PFSK-1 (cell line): ENCODE results near the gene RIPOR3.

Experiments
- FOXP2 ChIP-seq: optimal IDR thresholded peaks from 2 replicates; pipeline ENCODE3; 2011; ENCODE audit warnings: borderline replicate concordance, control low read depth, inconsistent platforms; ENCODE audit not compliant: insufficient read depth; ENCODE audit errors: extremely low read length, extremely low read depth
- POLR2AphosphoS5 ChIP-seq: IDR thresholded peaks from 2 replicates; pipeline ENCODE4 v1.6.1; 2012; ENCODE audit warnings: low read depth, mild to moderate bottlenecking, control low read depth, low read length, moderate library complexity
- REST ChIP-seq, 2 experiments: IDR thresholded peaks; 2 replicates each; pipeline versions ENCODE4 v1.6.1 to v1.8.0; 2011 to 2012; ENCODE audit warnings: low read depth in 2 of 2, low read length in 2 of 2, control low read depth in 1 of 2, inconsistent platforms in 1 of 2, mild to moderate bottlenecking in 1 of 2, moderate library complexity in 1 of 2; ENCODE audit not compliant: insufficient read depth in 1 of 2
- SIN3A ChIP-seq: IDR thresholded peaks from 2 replicates; pipeline ENCODE4 v1.6.1; 2012; ENCODE audit warnings: mild to moderate bottlenecking, low read length, moderate library complexity, borderline replicate concordance; ENCODE audit not compliant: insufficient read depth
- TAF1 ChIP-seq: IDR thresholded peaks from 2 replicates; pipeline ENCODE4 v1.6.1; 2012; ENCODE audit warnings: low read length, control low read depth, borderline replicate concordance; ENCODE audit not compliant: insufficient read depth

RIPOR3 gene

GRCh38 chr20:50552979-50553378 is 138.4 kb downstream of the RIPOR3 start:
- TF ChIP-seq SIN3A = no peak
- TF ChIP-seq FOXP2 = no peak
- no peak for TF ChIP-seq TAF1
- no peak for TF ChIP-seq REST (IDR thresholded peaks at IDR 0.05; ENCODE audit: insufficient read depth in 1 of 2, low read depth in 2 of 2, low read length in 2 of 2)
- TF ChIP-seq POLR2AphosphoS5 = no peak

GRCh38 chr20:50551288-50551687 is 140.1 kb downstream of the RIPOR3 start:
- no peak for TF ChIP-seq SIN3A

DNA sequence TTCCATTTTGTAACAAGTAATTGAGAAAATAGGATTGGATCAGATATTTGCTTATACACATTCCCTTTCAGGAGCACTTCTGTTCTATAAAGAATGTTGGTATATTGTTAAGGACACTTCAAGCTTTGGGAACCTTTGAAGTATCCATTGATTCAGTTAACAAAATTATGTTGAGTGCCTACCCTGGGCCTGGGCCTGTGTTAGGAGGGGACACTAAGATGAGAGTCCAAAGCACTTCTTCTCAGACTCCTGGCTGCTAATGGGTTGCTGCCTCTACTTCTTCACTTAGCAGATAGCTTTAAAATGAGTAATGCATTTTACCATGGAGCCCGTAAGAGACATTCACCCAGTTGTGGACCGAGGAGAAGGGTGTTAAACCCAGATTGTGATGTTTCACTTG is 140.8 kb downstream of the RIPOR3 start:
- TF ChIP-seq SIN3A (no peak), TAF1 (no peak), FOXP2 (no peak), POLR2AphosphoS5 (no peak), REST (IDR thresholded peaks at IDR 0.05; ENCODE audit: insufficient read depth in 1 of 2, low read depth in 2 of 2, low read length in 2 of 2) (no peak)

GRCh38 chr20:50548396-50548795 is 142.9 kb downstream of the RIPOR3 start:
- TF ChIP-seq TAF1 (no peak), REST (IDR thresholded peaks at IDR 0.05; ENCODE audit: insufficient read depth in 1 of 2, low read depth in 2 of 2, low read length in 2 of 2) (no peak), SIN3A (no peak), POLR2AphosphoS5 (no peak), FOXP2 (no peak)

GRCh38 chr20:50547964-50548363 is 143.4 kb downstream of the RIPOR3 start:
- TF ChIP-seq SIN3A (no peak), TAF1 (no peak), FOXP2 (no peak), REST (IDR thresholded peaks at IDR 0.05; ENCODE audit: insufficient read depth in 1 of 2, low read depth in 2 of 2, low read length in 2 of 2) (no peak), POLR2AphosphoS5 (no peak)
